Endothelial cell of umbilical vein (primary cell): Measurements from ENCODE around the gene MYH8. TPM values are rescaled to one million over a fixed set of nuclear protein-coding genes. Genes with fewer than 3 reads are reported as not detected.

Experiments
- BruUV-seq: library from RNA; stranded (reverse); fragments of 400-500 nt; replicated peaks from 2 replicates; lab custom pipeline; 2021; lab: Mats Ljungman, UMichigan
- CTCF ChIA-PET: fragments of 300-600, 350-600 bp; sonication (Branson Sonifier 250); formaldehyde crosslinking; loops from one replicate; lab custom pipeline; 2021; ENCODE audit warnings: antibody characterized with exemption, inconsistent platforms; lab: Charles Lee
- POLR2A ChIA-PET: fragments of 300-600, 350-600 bp; sonication (Branson Sonifier 250); formaldehyde crosslinking; loops from one replicate; lab custom pipeline; 2021; ENCODE audit warnings: antibody characterized with exemption, inconsistent platforms; lab: Charles Lee
- DNase-seq: peaks from one replicate; pipeline ENCODE4 v3.0.0-alpha.2; 2011; ENCODE audit warnings: low read depth, low spot score
- FAIRE-seq: peaks from 2 replicates; lab custom pipeline; 2011; peaks lifted over from hg19 to GRCh38; lab: Jason Lieb, UNC
- H2AFZ ChIP-seq: 2 replicates; pipeline ENCODE4 v1.6.0; 2012; ENCODE audit warnings: low read depth, low read length, control low read depth, inconsistent platforms
- H3K27ac ChIP-seq: 2 replicates; pipeline ENCODE4 v1.5.1; 2011; ENCODE audit warnings: low read depth, mild to moderate bottlenecking, control low read depth, low read length, moderate library complexity; ENCODE audit not compliant: insufficient read depth
- H3K27me3 ChIP-seq, 2 experiments: 2 replicates each; pipeline versions ENCODE4 v1.6.0 to v1.6.1; 2011; ENCODE audit warnings: low read length in 2 of 2, mixed read lengths in 1 of 2; ENCODE audit not compliant: control insufficient read depth in 2 of 2, insufficient read depth in 2 of 2
- H3K36me3 ChIP-seq, 2 experiments: 2 replicates in 1 of 2; 3 replicates in 1 of 2; pipeline ENCODE4 v1.5.1; 2011; ENCODE audit warnings: low read length in 2 of 2, mild to moderate bottlenecking in 1 of 2, moderate library complexity in 1 of 2; ENCODE audit not compliant: control insufficient read depth in 2 of 2, insufficient read depth in 2 of 2; ENCODE audit errors: extremely low read depth in 1 of 2
- H3K4me1 ChIP-seq: 3 replicates; pipeline ENCODE4 v1.5.1; 2011; ENCODE audit warnings: mild to moderate bottlenecking, low read length; ENCODE audit not compliant: control insufficient read depth, insufficient read depth; ENCODE audit errors: extremely low read depth
- H3K4me2 ChIP-seq: 2 replicates; pipeline ENCODE4 v1.6.1; 2011; ENCODE audit warnings: low read length, control low read depth, mixed read lengths; ENCODE audit not compliant: insufficient read depth
- H3K4me3 ChIP-seq, 3 experiments: fragments of 200-600 bp in 1 of 3; sonication (generic), shearing (Covaris generic) in 1 of 3; replicated peaks in 1 of 3; 2 replicates each; pipeline ENCODE4 v1.5.1; 2011 to 2016; ENCODE audit warnings: control low read depth in 3 of 3, low read length in 3 of 3, mild to moderate bottlenecking in 2 of 3, inconsistent platforms in 1 of 3, low read depth in 1 of 3, moderate library complexity in 1 of 3; ENCODE audit not compliant: insufficient read depth in 1 of 3
- H3K79me2 ChIP-seq: 2 replicates; pipeline ENCODE4 v1.6.0; 2012; ENCODE audit warnings: low read length, inconsistent platforms; ENCODE audit not compliant: control insufficient read depth, insufficient read depth
- H3K9ac ChIP-seq: replicated peaks from 2 replicates; pipeline ENCODE3; 2011; ENCODE audit warnings: low read length, control low read depth; ENCODE audit not compliant: insufficient read depth; ENCODE audit errors: extremely low read depth
- H3K9me1 ChIP-seq: replicated peaks from 3 replicates; pipeline ENCODE4 v1.6.0; 2011; ENCODE audit warnings: mild to moderate bottlenecking, low read length; ENCODE audit not compliant: control insufficient read depth, insufficient read depth; ENCODE audit errors: extremely low read depth
- H3K9me3 ChIP-seq: replicated peaks from 2 replicates; pipeline ENCODE4 v1.5.1; 2012; ENCODE audit warnings: low read length, inconsistent platforms; ENCODE audit not compliant: control insufficient read depth, insufficient read depth
- H4K20me1 ChIP-seq: replicated peaks from 2 replicates; pipeline ENCODE3; 2011; ENCODE audit warnings: mild to moderate bottlenecking, low read length; ENCODE audit not compliant: control insufficient read depth, insufficient read depth; ENCODE audit errors: extremely low read depth
- CTCF ChIP-seq, 2 donors: IDR thresholded peaks; 1 replicate in 1 of 2; 2 replicates in 1 of 2; pipeline ENCODE4 v1.5.1; 2011; ENCODE audit warnings: low read length in 2 of 2, mild to moderate bottlenecking in 2 of 2, moderate library complexity in 2 of 2, control low read depth in 1 of 2, inconsistent platforms in 1 of 2, low read depth in 1 of 2; ENCODE audit not compliant: insufficient read depth in 1 of 2; ENCODE audit errors: extremely low read depth in 1 of 2
- EZH2 ChIP-seq: IDR thresholded peaks from 2 replicates; pipeline ENCODE4 v1.6.1; 2012; ENCODE audit warnings: borderline replicate concordance, low read depth, mild to moderate bottlenecking, moderate library complexity, low read length, inconsistent platforms; ENCODE audit not compliant: severe bottlenecking
- FOS ChIP-seq: IDR thresholded peaks from 2 replicates; pipeline ENCODE4 v1.6.1; 2011; ENCODE audit warnings: mild to moderate bottlenecking, low read length, moderate library complexity, borderline replicate concordance; ENCODE audit not compliant: insufficient read depth
- GATA2 ChIP-seq: IDR thresholded peaks from 2 replicates; pipeline ENCODE4 v1.7.0; 2011; ENCODE audit warnings: low read depth, mild to moderate bottlenecking, moderate library complexity, mixed read lengths, low read length; ENCODE audit not compliant: insufficient read length, insufficient read depth
- JUN ChIP-seq: IDR thresholded peaks from 2 replicates; pipeline ENCODE4 v1.6.1; 2011; ENCODE audit warnings: borderline replicate concordance, low read depth; ENCODE audit not compliant: insufficient read length, insufficient read depth
- MAX ChIP-seq: IDR thresholded peaks from 2 replicates; pipeline ENCODE4 v1.6.1; 2011; ENCODE audit not compliant: insufficient read depth, insufficient read length
- MYC ChIP-seq: IDR thresholded peaks from one replicate; pipeline ENCODE4 v1.6.1; 2011; ENCODE audit warnings: mild to moderate bottlenecking, low read depth, low read length
- POLR2A ChIP-seq: IDR thresholded peaks from 2 replicates; pipeline ENCODE4 v1.6.1; 2012; ENCODE audit warnings: low read depth, mild to moderate bottlenecking, control low read depth, low read length
- POLR2AphosphoS5 ChIP-seq: IDR thresholded peaks from 2 replicates; pipeline ENCODE4 v1.6.1; 2012; ENCODE audit warnings: low read depth, mild to moderate bottlenecking, control low read depth, low read length, moderate library complexity; ENCODE audit not compliant: insufficient read depth
- dilution Hi-C: fragments of 300-500 bp; cut with MboI; formaldehyde crosslinking; loops from one replicate; pipeline ENCODE4 v1.15.0; 2019; ENCODE audit warnings: low sequenced_read_pairs; ENCODE audit not compliant: extremely low pct_ligation_motif_present
- intact Hi-C: fragments of 100-400 bp; cut with micrococcal nuclease; formaldehyde crosslinking; loops from one replicate; pipeline ENCODE4 v1.10.0; 2022
- polyA plus RNA-seq, 4 experiments: library from polyadenylated mRNA; depleted of rRNA in 3 of 4; stranded (reverse) in 3 of 4; unstranded in 1 of 4; fragments of >200 nt; gene quantifications; 2 replicates each; pipeline versions ENCODE4 v1.2.1 to v1.2.3, GENCODE V29; 2011 to 2012; ENCODE audit warnings: missing spikeins in 1 of 4
- total RNA-seq: library from RNA; stranded (reverse); gene quantifications from 2 replicates; pipeline ENCODE4 v1.2.3, GENCODE V29; 2021

Gene MYH8
- total and polyA plus RNA-seq, 2 donors (not counting 3 experiments of a cell fraction or from before 2014, with no cell fraction given) = not detected

DNA sequence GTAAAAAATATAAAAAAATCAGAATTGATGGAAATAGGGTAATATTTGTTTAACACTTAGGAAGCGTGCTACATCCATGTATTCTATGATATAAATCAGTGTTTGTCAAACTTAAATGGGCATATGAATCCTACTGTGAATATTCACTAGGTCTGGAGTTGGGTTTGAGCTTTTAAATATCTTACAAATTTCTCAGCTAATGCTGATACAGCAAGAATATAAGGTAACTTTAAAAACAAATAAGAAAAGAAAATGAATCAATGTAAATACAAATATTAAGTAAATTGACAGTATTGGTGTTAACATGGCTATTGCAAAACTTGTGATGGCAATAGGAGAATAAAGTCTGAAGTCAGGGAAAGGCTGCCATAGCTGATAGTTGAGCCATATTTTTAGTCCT is 52.5 kb downstream of the MYH8 start:
- DNase-seq (no peak), FAIRE-seq (no peak)
- no peak for TF ChIP-seq GATA2
- no peak for TF ChIP-seq FOS
- no peak for TF ChIP-seq MYC
- TF ChIP-seq EZH2 = no peak
- TF ChIP-seq POLR2AphosphoS5 = no peak
- no peak for TF ChIP-seq MAX
- no peak for TF ChIP-seq JUN
- no peak for TF ChIP-seq CTCF (IDR thresholded peaks at IDR 0.05; ENCODE audit: extremely low read depth in 1 of 2, insufficient read depth in 1 of 2, low read depth in 1 of 2, low read length in 2 of 2)
- no peak for TF ChIP-seq POLR2A
- H3K27me3 ChIP-seq = no peaks in the 10 kb centered on the region
- no peaks in the 10 kb centered on the region for H3K36me3 ChIP-seq
- H3K4me2 ChIP-seq = no peak overlapping the region
- H3K4me3 ChIP-seq = no peak overlapping the region
- intact Hi-C loops = no loop called here
- BruUV-seq = no TSS peak
- no peaks in the 10 kb centered on the region for H3K4me1 ChIP-seq
- no peaks in the 10 kb centered on the region for H3K79me2 ChIP-seq
- H3K9me3 ChIP-seq = no peaks in the 10 kb centered on the region
- dilution Hi-C loops = no loop called here
- H3K9ac ChIP-seq = no peak overlapping the region
- POLR2A ChIA-PET = no interaction called here
- H2AFZ ChIP-seq = no peak overlapping the region
- H3K27ac ChIP-seq = no peak overlapping the region
- H3K9me1 ChIP-seq = no peaks in the 10 kb centered on the region
- CTCF ChIA-PET = no interaction called here
- no peaks in the 10 kb centered on the region for H4K20me1 ChIP-seq
